Measurements from ENCODE around the gene EFHB.

EFHB gene, protein sequence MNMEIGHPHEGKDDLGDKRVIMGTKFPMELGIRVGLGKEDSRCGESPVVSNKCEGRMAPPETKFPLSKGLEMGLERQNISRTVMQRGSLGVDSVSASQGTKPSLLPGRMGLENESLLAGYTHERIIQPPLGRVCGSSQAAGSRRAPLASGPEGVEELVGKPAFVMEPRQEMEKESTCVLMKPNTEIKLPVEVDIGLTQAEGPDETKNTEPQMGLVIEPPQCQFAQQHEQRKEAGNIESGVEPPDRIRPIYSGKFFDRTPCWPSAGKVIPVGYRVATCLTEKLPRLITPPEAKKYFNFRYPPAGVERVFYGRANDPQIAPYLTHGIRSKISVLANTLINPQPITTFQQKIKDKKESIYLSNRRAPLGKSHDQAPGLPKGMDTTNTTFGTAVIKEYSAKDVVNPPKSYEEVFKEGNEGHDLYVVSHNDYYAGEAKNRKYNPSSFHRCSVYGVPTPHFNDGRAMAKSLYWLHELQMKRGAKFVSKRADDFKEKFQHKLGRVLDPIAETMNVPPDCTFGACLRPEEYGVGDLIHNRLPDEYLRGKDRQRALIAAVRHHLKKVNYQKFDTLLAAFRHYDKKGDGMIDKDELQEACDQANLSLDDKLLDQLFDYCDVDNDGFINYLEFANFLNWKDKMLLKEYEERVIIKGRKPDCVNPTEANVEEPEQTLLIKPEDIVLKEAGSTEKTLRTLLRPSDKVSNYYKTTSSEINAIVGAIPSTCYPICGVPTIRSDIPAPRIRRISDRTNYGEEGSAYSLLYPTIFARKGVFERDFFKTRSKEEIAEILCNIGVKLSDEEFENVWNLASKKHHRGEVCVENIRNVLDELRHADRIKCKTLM

DNA sequence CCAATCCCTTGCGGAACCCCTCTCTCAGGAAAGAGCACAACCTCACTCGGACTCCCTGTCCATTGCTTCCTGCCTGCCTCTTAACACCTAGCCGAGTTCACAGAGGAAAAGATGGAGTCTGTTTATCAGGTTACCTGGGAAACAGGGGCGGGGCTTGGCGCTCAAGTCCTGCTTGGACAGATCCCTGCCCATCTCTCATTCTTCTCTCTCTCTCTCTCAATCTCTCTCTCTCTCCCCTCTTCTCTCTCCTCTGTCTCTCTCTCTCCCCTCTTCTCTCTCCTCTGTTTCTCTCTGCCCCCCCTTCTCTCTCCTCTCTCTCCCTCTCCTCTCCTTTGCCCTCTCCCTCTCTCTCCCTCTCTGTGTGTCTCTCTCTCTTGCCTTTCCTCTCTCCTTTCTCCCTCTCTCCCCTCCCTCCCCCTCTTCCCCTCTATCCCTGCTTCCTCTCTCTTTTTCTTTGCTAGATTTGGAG is at the start of gene EFHB:
Gene EFHB, minus strand, starts transcription at position 120 of the 469 bp plus-strand sequence. CDS start 199 bp downstream, outside the sequence.
- TF ChIP-seq, protein P1, sequence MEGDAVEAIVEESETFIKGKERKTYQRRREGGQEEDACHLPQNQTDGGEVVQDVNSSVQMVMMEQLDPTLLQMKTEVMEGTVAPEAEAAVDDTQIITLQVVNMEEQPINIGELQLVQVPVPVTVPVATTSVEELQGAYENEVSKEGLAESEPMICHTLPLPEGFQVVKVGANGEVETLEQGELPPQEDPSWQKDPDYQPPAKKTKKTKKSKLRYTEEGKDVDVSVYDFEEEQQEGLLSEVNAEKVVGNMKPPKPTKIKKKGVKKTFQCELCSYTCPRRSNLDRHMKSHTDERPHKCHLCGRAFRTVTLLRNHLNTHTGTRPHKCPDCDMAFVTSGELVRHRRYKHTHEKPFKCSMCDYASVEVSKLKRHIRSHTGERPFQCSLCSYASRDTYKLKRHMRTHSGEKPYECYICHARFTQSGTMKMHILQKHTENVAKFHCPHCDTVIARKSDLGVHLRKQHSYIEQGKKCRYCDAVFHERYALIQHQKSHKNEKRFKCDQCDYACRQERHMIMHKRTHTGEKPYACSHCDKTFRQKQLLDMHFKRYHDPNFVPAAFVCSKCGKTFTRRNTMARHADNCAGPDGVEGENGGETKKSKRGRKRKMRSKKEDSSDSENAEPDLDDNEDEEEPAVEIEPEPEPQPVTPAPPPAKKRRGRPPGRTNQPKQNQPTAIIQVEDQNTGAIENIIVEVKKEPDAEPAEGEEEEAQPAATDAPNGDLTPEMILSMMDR (IDR thresholded peaks at IDR 0.05; ENCODE audit: insufficient read depth, low read depth, low read length, missing control alignments), result no peak
- no peak within 1 kb of the TSS for H3K4me3 ChIP-seq (ENCODE audit: low read depth, low read length)
- DNase-seq (ENCODE audit: low read depth), result peak; percentile 46

DNA sequence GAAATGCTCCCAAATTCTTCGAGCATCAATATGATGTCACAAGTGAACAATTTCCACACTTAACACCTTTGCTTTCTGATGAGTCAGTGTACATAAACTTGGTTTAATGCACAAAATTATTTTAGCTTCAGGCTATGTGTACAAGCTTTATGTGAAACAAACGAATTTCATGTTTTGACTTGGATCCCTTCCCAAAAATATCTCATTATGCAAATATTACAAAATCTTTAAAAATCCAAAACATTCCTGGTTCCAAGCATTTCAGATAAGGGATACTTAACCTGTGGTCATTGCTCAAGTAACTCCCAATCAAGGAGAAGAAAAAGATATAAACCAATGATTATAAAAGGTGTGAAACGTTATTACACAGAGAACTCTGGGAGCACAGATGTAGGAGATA is 38.0 kb upstream of the EFHB start:
- no peak for DNase-seq (ENCODE audit: low read depth)
- TF ChIP-seq, protein P1 (IDR thresholded peaks at IDR 0.05; ENCODE audit: insufficient read depth, low read depth, low read length, missing control alignments), result no peak

DNA sequence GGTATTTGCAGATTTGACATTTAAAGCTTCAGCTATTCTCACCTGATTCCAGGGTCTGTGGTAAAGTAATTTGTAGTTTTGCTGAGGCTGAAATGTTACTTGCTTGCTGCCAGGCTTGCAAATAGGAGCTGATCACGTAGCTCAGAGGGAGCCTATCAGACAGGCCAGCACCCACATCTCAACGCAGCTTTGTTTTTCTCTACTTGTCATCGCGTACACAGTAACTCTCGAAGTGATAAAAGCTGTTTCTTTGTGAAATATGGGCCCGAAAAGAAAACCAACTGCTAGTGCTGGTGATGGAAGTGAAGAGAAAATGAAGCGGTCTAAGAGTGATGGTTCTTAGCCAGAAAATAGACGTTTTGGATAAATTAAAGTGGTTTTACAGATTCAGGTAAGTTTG is 36.3 kb upstream of the EFHB start:
- TF ChIP-seq, protein P1 (IDR thresholded peaks at IDR 0.05; ENCODE audit: insufficient read depth, low read depth, low read length, missing control alignments), result no peak
- no peak overlapping the region for H3K4me3 ChIP-seq (ENCODE audit: low read depth, low read length)
- no peak for DNase-seq (ENCODE audit: low read depth)

More for the DNA sequence above, 38.0 kb upstream of the EFHB start:
- H3K4me3 ChIP-seq (ENCODE audit: low read depth, low read length), result no peak overlapping the region

DNA sequence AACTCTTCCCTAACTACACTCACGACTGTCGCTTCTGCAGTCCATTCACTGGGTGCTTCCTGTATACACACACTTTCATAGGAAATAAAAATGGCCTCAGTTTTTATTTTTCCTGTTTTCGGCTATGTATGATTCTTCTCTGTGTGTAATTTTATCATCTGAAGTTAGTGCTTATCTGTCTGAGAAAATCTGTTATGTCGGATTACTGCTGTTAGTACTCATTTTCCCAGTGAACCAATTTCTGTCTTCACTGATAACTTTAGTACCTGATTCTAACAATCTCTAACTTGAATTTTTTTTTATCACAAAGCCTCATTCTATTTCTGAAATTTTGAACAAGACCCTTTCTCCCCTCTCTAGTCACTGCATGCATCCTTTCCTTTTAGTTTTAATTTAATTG is 33.8 kb upstream of the EFHB start:
- TF ChIP-seq, protein P1 (IDR thresholded peaks at IDR 0.05; ENCODE audit: insufficient read depth, low read depth, low read length, missing control alignments), result no peak
- no peak overlapping the region for H3K4me3 ChIP-seq (ENCODE audit: low read depth, low read length)
- DNase-seq (ENCODE audit: low read depth), result no peak

DNA sequence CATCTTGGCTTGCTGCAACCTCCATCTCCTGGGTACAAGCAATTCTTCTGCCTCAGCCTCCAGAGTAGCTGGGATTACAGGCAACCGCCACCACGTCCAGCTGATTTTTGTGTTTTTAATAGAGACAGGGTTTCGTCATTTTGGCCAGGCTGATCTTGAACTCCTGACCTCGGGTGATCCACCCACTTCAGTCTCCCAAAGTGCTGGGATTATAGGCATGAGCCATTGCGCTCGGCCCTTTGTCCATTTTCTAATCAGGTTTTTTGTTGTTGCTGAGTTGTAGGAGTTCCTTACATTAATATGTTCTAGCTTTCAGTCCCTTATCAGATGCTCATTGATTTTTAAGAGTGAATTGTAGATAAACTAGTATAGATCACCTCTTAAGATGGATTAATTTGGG is 33.2 kb upstream of the EFHB start:
- TF ChIP-seq, protein P1 (IDR thresholded peaks at IDR 0.05; ENCODE audit: insufficient read depth, low read depth, low read length, missing control alignments), result no peak
- H3K4me3 ChIP-seq (ENCODE audit: low read depth, low read length), result no peak overlapping the region
- DNase-seq (ENCODE audit: low read depth), result no peak

DNA sequence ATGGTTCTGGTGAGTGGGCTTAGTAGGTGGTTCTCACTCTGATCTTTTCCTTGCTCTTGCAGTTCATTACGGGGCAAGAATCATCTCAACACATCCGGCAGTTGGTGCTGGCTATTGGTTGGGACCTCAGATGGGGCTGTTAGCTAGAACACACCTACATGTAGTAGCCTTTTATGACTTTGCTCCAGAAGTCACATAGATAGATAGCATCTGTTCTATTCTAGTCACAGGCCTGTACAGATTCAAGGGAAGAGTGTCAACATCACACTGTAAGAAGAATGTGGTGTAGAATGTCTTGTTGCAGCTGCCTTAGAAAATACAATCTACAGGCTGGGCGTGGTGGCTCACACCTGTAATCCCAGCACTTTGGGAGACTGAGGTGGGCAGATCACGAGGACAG is 27.9 kb upstream of the EFHB start:
- TF ChIP-seq, protein P1 (IDR thresholded peaks at IDR 0.05; ENCODE audit: insufficient read depth, low read depth, low read length, missing control alignments), result no peak
- DNase-seq (ENCODE audit: low read depth), result no peak
- no peak overlapping the region for H3K4me3 ChIP-seq (ENCODE audit: low read depth, low read length)

All from GM12865 (cell line).